Chondrocyte (in vitro differentiated cells): ENCODE measurements around the gene AFF3. TPM values are rescaled to one million over a fixed set of nuclear protein-coding genes. Genes with fewer than 3 reads are reported as not detected.
A peak's percentile ranks its signal among the peaks of the same experiment; 100 is the strongest.

ENCODE experiments used
- DNase-seq: peaks from one replicate; pipeline ENCODE4 v3.0.0; 2021; ENCODE audit warnings: mixed read lengths, low spot score
- H3K27ac Mint-ChIP-seq: one replicate; pipeline ENCODE4 v1.8.0; 2021; ENCODE audit warnings: mild to moderate bottlenecking, moderate library complexity, mixed read lengths; ENCODE audit not compliant: unreplicated experiment
- H3K27me3 Mint-ChIP-seq: 2 replicates; pipeline ENCODE4 v1.8.0; 2021; ENCODE audit warnings: low read depth, mixed read lengths
- H3K36me3 Mint-ChIP-seq: 2 replicates; pipeline ENCODE4 v1.8.0; 2021; ENCODE audit warnings: low read depth, mixed read lengths
- H3K4me1 Mint-ChIP-seq: 2 replicates; pipeline ENCODE4 v1.8.0; 2021; ENCODE audit warnings: low read depth, mild to moderate bottlenecking, mixed read lengths
- H3K4me3 Mint-ChIP-seq: one replicate; pipeline ENCODE4 v1.8.0; 2021; ENCODE audit warnings: mild to moderate bottlenecking, moderate library complexity, mixed read lengths; ENCODE audit not compliant: unreplicated experiment
- H3K9me3 Mint-ChIP-seq: 2 replicates; pipeline ENCODE4 v1.8.0; 2021; ENCODE audit warnings: low read depth, mixed read lengths
- CTCF ChIP-seq: fragments of 200-600 bp; sonication (generic); IDR thresholded peaks from 2 replicates; pipeline ENCODE4 v1.5.0; 2021; ENCODE audit warnings: antibody characterized with exemption, mild to moderate bottlenecking, moderate library complexity
- total RNA-seq: library from RNA; stranded (reverse); gene quantifications from 3 replicates; pipeline ENCODE4 v1.2.1, GENCODE V29; 2021

AFF3 gene
- total RNA-seq, 1 donor from 2014 or later, result 127 TPM

- peaks cover 7% of the 10 kb centered on the region for H3K9me3 Mint-ChIP-seq
- no peak overlapping the region for H3K27ac Mint-ChIP-seq
- DNase-seq, result no peak
- no peak for TF ChIP-seq CTCF
- H3K4me3 Mint-ChIP-seq, result no peak overlapping the region
- H3K36me3 Mint-ChIP-seq, result peaks cover 8% of the 10 kb centered on the region
- peaks cover 11% of the 10 kb centered on the region for H3K4me1 Mint-ChIP-seq
- H3K27me3 Mint-ChIP-seq, result no peaks in the 10 kb centered on the region
These were observed 408.2 kb downstream of the AFF3 start for GRCh38 chr2:99734236-99734635.

- Mint-ChIP-seq H3K27ac (peak overlapping the region; percentile 73), H3K27me3 (no peaks in the 10 kb centered on the region), H3K4me3 (no peak overlapping the region), H3K9me3 (no peaks in the 10 kb centered on the region), H3K4me1 (peaks cover 25% of the 10 kb centered on the region), H3K36me3 (no peaks in the 10 kb centered on the region)
- DNase-seq, result no peak
- TF ChIP-seq CTCF, result no peak
These were observed 413.0 kb downstream of the AFF3 start for GRCh38 chr2:99729104-99730025.

GRCh38 chr2:99728166-99728565 lies 414.2 kb downstream of the AFF3 start:
- H3K27ac Mint-ChIP-seq, result peak overlapping the region; percentile 12
- H3K36me3 Mint-ChIP-seq, result peaks cover 3% of the 10 kb centered on the region
- TF ChIP-seq CTCF, result no peak
- H3K4me3 Mint-ChIP-seq, result no peak overlapping the region
- peaks cover 3% of the 10 kb centered on the region for H3K9me3 Mint-ChIP-seq
- no peak for DNase-seq
- H3K27me3 Mint-ChIP-seq, result no peaks in the 10 kb centered on the region
- peaks cover 36% of the 10 kb centered on the region for H3K4me1 Mint-ChIP-seq

GRCh38 chr2:99727199-99727598 lies 415.2 kb downstream of the AFF3 start:
- Mint-ChIP-seq H3K9me3 (peaks cover 12% of the 10 kb centered on the region), H3K4me1 (peaks cover 46% of the 10 kb centered on the region), H3K36me3 (peaks cover 11% of the 10 kb centered on the region), H3K4me3 (no peak overlapping the region), H3K27ac (no peak overlapping the region), H3K27me3 (no peaks in the 10 kb centered on the region)
- TF ChIP-seq CTCF, result no peak
- DNase-seq, result no peak

- no peak overlapping the region for H3K4me3 Mint-ChIP-seq
- H3K4me1 Mint-ChIP-seq, result peaks cover 46% of the 10 kb centered on the region
- peaks cover 17% of the 10 kb centered on the region for H3K9me3 Mint-ChIP-seq
- TF ChIP-seq CTCF, result no peak
- DNase-seq, result no peak
- no peak overlapping the region for H3K27ac Mint-ChIP-seq
- H3K27me3 Mint-ChIP-seq, result no peaks in the 10 kb centered on the region
- peaks cover 16% of the 10 kb centered on the region for H3K36me3 Mint-ChIP-seq
These were observed 415.7 kb downstream of the AFF3 start for GRCh38 chr2:99726691-99727090.
